WTC11 (cell line): ENCODE measurements around the gene UBE2R2. TPM values are rescaled to one million over a fixed set of nuclear protein-coding genes. Genes with fewer than 3 reads are reported as not detected.
"Not testable (repeated sequence)": the region's sequence is repeated elsewhere in the genome, so short reads cannot be mapped to it uniquely, and the experiment has no call there.

ENCODE experiments used
- ATAC-seq: fragments of 200-7000 bp; cut with Tn5 transposase; 2 replicates; pipeline ENCODE4 v1.10.0; 2021; ENCODE audit warnings: mild to moderate bottlenecking, moderate library complexity
- CTCF ChIA-PET: fragments of 300-600 bp; sonication (Branson Sonifier 250); formaldehyde crosslinking; loops from one replicate; lab custom pipeline; 2021; ENCODE audit warnings: antibody characterized with exemption; lab: Charles Lee
- POLR2A ChIA-PET: fragments of 350-600 bp; sonication (Branson Sonifier 250); formaldehyde crosslinking; loops from one replicate; lab custom pipeline; 2021; ENCODE audit warnings: antibody characterized with exemption; lab: Charles Lee
- DNase-seq: peaks from one replicate; pipeline ENCODE4 v3.0.0; 2021; ENCODE audit warnings: low spot score
- H3K27ac Mint-ChIP-seq: 2 replicates; pipeline ENCODE4 v1.8.0; 2021; ENCODE audit warnings: mixed read lengths
- H3K27me3 Mint-ChIP-seq: 2 replicates; pipeline ENCODE4 v1.8.0; 2021; ENCODE audit warnings: low read depth, mild to moderate bottlenecking, moderate library complexity, mixed read lengths
- H3K36me3 Mint-ChIP-seq: 2 replicates; pipeline ENCODE4 v1.8.0; 2021; ENCODE audit warnings: mixed read lengths
- H3K4me1 Mint-ChIP-seq: 2 replicates; pipeline ENCODE4 v1.8.0; 2022; ENCODE audit warnings: mixed read lengths
- H3K4me3 Mint-ChIP-seq: 2 replicates; pipeline ENCODE4 v1.8.0; 2021; ENCODE audit warnings: mild to moderate bottlenecking, moderate library complexity, mixed read lengths
- H3K9me3 Mint-ChIP-seq: 2 replicates; pipeline ENCODE4 v1.8.0; 2021; ENCODE audit warnings: mixed read lengths
- E2F5 ChIP-seq: sonication (generic); formaldehyde crosslinking; IDR thresholded peaks from 2 replicates; pipeline ENCODE4 v1.8.1; 2022; ENCODE audit warnings: mild to moderate bottlenecking, moderate library complexity, missing genetic modification reagents
- ELF4 ChIP-seq: sonication (generic); formaldehyde crosslinking; IDR thresholded peaks from 2 replicates; pipeline ENCODE4 v1.8.1; 2022; ENCODE audit warnings: low read depth, mild to moderate bottlenecking, moderate library complexity, missing genetic modification reagents
- GABPB1 ChIP-seq: sonication (generic); formaldehyde crosslinking; IDR thresholded peaks from 2 replicates; pipeline ENCODE4 v1.8.1; 2023; ENCODE audit warnings: mild to moderate bottlenecking, missing genetic modification reagents
- GTF2I ChIP-seq: fragments of 250-450 bp; sonication (Bioruptor Pico); conservative IDR thresholded peaks from 2 replicates; pipeline ENCODE4 v1.4.0; 2021; ENCODE audit warnings: mild to moderate bottlenecking
- JUN ChIP-seq: sonication (generic); formaldehyde crosslinking; IDR thresholded peaks from 2 replicates; pipeline ENCODE4 v1.8.0; 2023; ENCODE audit warnings: mild to moderate bottlenecking, missing genetic modification reagents
- MYBL2 ChIP-seq: sonication (generic); formaldehyde crosslinking; IDR thresholded peaks from 2 replicates; pipeline ENCODE4 v1.8.1; 2023; ENCODE audit warnings: mild to moderate bottlenecking, moderate library complexity, missing genetic modification reagents
- SMAD4 ChIP-seq: sonication (generic); formaldehyde crosslinking; IDR thresholded peaks from 2 replicates; pipeline ENCODE4 v1.8.0; 2022; ENCODE audit warnings: mild to moderate bottlenecking, missing genetic modification reagents
- TCF7 ChIP-seq: sonication (generic); formaldehyde crosslinking; IDR thresholded peaks from 2 replicates; pipeline ENCODE4 v1.8.0; 2022; ENCODE audit warnings: mild to moderate bottlenecking, low read depth, missing genetic modification reagents, moderate library complexity
- TEAD4 ChIP-seq: sonication (generic); formaldehyde crosslinking; IDR thresholded peaks from 2 replicates; pipeline ENCODE4 v1.8.0; 2022; ENCODE audit warnings: mild to moderate bottlenecking, missing genetic modification reagents
- ZNF121 ChIP-seq: sonication (generic); formaldehyde crosslinking; IDR thresholded peaks from 2 replicates; pipeline ENCODE4 v1.8.0; 2023; ENCODE audit warnings: missing genetic modification reagents
- ZNF138 ChIP-seq: sonication (generic); formaldehyde crosslinking; conservative IDR thresholded peaks from 2 replicates; pipeline ENCODE4 v1.8.1; 2022; ENCODE audit warnings: mild to moderate bottlenecking, moderate library complexity, missing genetic modification reagents
- ZNF232 ChIP-seq: sonication (generic); formaldehyde crosslinking; IDR thresholded peaks from 2 replicates; pipeline ENCODE4 v1.8.0; 2022; ENCODE audit warnings: mild to moderate bottlenecking, missing genetic modification reagents
- total RNA-seq: library from RNA; stranded (reverse); gene quantifications from 3 replicates; pipeline ENCODE4 v1.2.3, GENCODE V29; 2021
- TF ChIP-seq, protein P1 (sequence below): sonication (generic); formaldehyde crosslinking; IDR thresholded peaks from 2 replicates; pipeline ENCODE4 v1.8.0; 2022; ENCODE audit warnings: missing genetic modification reagents
- TF ChIP-seq, protein P2 (sequence below): sonication (generic); formaldehyde crosslinking; IDR thresholded peaks from 2 replicates; pipeline ENCODE4 v1.8.0; 2023; ENCODE audit warnings: missing genetic modification reagents
- TF ChIP-seq, protein P3 (sequence below): sonication (generic); formaldehyde crosslinking; IDR thresholded peaks from 2 replicates; pipeline ENCODE4 v1.8.0; 2023; ENCODE audit warnings: missing genetic modification reagents, mild to moderate bottlenecking, borderline replicate concordance

The UBE2R2 gene
- total RNA-seq, 1 experiment from 2014 or later, result 45.0 TPM

GRCh38 chr9:33860200-33860871 lies 43.4 kb downstream of the UBE2R2 start:
- DNase-seq (no peak), ATAC-seq (peak; percentile 43; the same call in 1 of the 2 replicates)
- Mint-ChIP-seq H3K27me3 (no peaks in the 10 kb centered on the region), H3K4me3 (no peak overlapping the region), H3K9me3 (no peaks in the 10 kb centered on the region), H3K27ac (peak overlapping the region; percentile 28), H3K4me1 (peaks cover 2% of the 10 kb centered on the region), H3K36me3 (no peaks in the 10 kb centered on the region)
- no peak for TF ChIP-seq E2F5 (CRISPR knock-in tag)
- TF ChIP-seq ZNF121 (CRISPR knock-in tag), result peak; percentile 42; the same call in 1 of the 2 replicates
- CTCF ChIA-PET, result no interaction called here
- POLR2A ChIA-PET, result no interaction called here

GRCh38 chr9:33861917-33862453 lies 45.0 kb downstream of the UBE2R2 start:
- ATAC-seq (no peak), DNase-seq (no peak)
- Mint-ChIP-seq H3K36me3 (no peaks in the 10 kb centered on the region), H3K9me3 (no peaks in the 10 kb centered on the region), H3K27ac (no peak overlapping the region; the same call in 1 of the 2 replicates), H3K4me1 (no peaks in the 10 kb centered on the region), H3K27me3 (no peaks in the 10 kb centered on the region), H3K4me3 (no peak overlapping the region)
- POLR2A ChIA-PET, result no interaction called here
- TF ChIP-seq ZNF232 (CRISPR knock-in tag), result no peak
- TF ChIP-seq GABPB1 (CRISPR knock-in tag), result no peak
- TF ChIP-seq, protein P1, sequence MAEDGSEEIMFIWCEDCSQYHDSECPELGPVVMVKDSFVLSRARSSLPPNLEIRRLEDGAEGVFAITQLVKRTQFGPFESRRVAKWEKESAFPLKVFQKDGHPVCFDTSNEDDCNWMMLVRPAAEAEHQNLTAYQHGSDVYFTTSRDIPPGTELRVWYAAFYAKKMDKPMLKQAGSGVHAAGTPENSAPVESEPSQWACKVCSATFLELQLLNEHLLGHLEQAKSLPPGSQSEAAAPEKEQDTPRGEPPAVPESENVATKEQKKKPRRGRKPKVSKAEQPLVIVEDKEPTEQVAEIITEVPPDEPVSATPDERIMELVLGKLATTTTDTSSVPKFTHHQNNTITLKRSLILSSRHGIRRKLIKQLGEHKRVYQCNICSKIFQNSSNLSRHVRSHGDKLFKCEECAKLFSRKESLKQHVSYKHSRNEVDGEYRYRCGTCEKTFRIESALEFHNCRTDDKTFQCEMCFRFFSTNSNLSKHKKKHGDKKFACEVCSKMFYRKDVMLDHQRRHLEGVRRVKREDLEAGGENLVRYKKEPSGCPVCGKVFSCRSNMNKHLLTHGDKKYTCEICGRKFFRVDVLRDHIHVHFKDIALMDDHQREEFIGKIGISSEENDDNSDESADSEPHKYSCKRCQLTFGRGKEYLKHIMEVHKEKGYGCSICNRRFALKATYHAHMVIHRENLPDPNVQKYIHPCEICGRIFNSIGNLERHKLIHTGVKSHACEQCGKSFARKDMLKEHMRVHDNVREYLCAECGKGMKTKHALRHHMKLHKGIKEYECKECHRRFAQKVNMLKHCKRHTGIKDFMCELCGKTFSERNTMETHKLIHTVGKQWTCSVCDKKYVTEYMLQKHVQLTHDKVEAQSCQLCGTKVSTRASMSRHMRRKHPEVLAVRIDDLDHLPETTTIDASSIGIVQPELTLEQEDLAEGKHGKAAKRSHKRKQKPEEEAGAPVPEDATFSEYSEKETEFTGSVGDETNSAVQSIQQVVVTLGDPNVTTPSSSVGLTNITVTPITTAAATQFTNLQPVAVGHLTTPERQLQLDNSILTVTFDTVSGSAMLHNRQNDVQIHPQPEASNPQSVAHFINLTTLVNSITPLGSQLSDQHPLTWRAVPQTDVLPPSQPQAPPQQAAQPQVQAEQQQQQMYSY, result no peak
- no peak for TF ChIP-seq MYBL2
- TF ChIP-seq JUN (CRISPR knock-in tag), result no peak
- TF ChIP-seq, protein P2, sequence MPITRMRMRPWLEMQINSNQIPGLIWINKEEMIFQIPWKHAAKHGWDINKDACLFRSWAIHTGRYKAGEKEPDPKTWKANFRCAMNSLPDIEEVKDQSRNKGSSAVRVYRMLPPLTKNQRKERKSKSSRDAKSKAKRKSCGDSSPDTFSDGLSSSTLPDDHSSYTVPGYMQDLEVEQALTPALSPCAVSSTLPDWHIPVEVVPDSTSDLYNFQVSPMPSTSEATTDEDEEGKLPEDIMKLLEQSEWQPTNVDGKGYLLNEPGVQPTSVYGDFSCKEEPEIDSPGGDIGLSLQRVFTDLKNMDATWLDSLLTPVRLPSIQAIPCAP (CRISPR knock-in tag), result no peak
- no peak for TF ChIP-seq ZNF138 (CRISPR knock-in tag)
- TF ChIP-seq ELF4 (CRISPR knock-in tag), result no peak
- TF ChIP-seq TCF7 (CRISPR knock-in tag), result no peak
- TF ChIP-seq, protein P3, sequence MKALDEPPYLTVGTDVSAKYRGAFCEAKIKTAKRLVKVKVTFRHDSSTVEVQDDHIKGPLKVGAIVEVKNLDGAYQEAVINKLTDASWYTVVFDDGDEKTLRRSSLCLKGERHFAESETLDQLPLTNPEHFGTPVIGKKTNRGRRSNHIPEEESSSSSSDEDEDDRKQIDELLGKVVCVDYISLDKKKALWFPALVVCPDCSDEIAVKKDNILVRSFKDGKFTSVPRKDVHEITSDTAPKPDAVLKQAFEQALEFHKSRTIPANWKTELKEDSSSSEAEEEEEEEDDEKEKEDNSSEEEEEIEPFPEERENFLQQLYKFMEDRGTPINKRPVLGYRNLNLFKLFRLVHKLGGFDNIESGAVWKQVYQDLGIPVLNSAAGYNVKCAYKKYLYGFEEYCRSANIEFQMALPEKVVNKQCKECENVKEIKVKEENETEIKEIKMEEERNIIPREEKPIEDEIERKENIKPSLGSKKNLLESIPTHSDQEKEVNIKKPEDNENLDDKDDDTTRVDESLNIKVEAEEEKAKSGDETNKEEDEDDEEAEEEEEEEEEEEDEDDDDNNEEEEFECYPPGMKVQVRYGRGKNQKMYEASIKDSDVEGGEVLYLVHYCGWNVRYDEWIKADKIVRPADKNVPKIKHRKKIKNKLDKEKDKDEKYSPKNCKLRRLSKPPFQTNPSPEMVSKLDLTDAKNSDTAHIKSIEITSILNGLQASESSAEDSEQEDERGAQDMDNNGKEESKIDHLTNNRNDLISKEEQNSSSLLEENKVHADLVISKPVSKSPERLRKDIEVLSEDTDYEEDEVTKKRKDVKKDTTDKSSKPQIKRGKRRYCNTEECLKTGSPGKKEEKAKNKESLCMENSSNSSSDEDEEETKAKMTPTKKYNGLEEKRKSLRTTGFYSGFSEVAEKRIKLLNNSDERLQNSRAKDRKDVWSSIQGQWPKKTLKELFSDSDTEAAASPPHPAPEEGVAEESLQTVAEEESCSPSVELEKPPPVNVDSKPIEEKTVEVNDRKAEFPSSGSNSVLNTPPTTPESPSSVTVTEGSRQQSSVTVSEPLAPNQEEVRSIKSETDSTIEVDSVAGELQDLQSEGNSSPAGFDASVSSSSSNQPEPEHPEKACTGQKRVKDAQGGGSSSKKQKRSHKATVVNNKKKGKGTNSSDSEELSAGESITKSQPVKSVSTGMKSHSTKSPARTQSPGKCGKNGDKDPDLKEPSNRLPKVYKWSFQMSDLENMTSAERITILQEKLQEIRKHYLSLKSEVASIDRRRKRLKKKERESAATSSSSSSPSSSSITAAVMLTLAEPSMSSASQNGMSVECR (CRISPR knock-in tag), result no peak
- TF ChIP-seq GTF2I (CRISPR knock-in tag), result no peak
- no peak for TF ChIP-seq TEAD4 (CRISPR knock-in tag)
- TF ChIP-seq SMAD4 (CRISPR knock-in tag), result no peak
- CTCF ChIA-PET, result interaction anchor here (0.6 kb wide), 1 partner anchor 269 kb away, joined by 4 read pairs; no protein-coding TSS in a partner anchor

DNA sequence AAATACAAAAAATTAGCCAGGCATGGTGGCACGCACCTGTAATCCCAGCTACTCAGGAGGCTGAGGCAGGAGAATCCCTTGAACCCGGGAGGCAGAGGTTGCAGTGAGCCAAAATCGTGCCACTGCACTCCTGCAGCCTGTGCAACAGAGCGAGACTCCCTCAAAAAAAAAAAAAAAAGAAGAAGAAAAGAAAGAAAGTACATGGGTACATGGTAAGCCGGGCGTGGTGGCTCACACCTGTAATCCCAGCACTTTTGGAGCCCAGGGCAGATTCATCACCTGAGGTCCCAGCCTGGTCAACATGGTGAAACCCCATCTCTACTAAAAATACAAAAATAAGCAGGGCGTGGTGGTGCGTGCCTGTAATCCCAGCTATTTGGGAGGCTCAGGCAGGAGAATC lies 46.1 kb downstream of the UBE2R2 start:
- H3K27ac Mint-ChIP-seq, H3K4me3 Mint-ChIP-seq, CTCF ChIA-PET, POLR2A ChIA-PET, H3K36me3 Mint-ChIP-seq, DNase-seq, ATAC-seq, H3K4me1 Mint-ChIP-seq, H3K27me3 Mint-ChIP-seq, H3K9me3 Mint-ChIP-seq: not testable (repeated sequence)
